Uterus (tissue), 2 donors: Measurements from ENCODE around the gene SMAD6.

Experiments
- POLR2A ChIP-seq, 2 donors: fragments of 450-650 bp; IDR thresholded peaks; one replicate each; pipeline ENCODE4 v1.6.1; 2016; ENCODE audit warnings: antibody characterized with exemption in 2 of 2, mild to moderate bottlenecking in 1 of 2, moderate library complexity in 1 of 2
- TF ChIP-seq, protein P1 (sequence below), 4 experiments: fragments of 200-600 bp in 2 of 4; fragments of 450-650 bp in 2 of 4; sonication (generic) in 2 of 4; IDR thresholded peaks; one replicate each; pipeline ENCODE4 v1.5.1; 2016 to 2019; ENCODE audit warnings: antibody characterized with exemption in 4 of 4, mild to moderate bottlenecking in 2 of 4, moderate library complexity in 1 of 4

DNA sequence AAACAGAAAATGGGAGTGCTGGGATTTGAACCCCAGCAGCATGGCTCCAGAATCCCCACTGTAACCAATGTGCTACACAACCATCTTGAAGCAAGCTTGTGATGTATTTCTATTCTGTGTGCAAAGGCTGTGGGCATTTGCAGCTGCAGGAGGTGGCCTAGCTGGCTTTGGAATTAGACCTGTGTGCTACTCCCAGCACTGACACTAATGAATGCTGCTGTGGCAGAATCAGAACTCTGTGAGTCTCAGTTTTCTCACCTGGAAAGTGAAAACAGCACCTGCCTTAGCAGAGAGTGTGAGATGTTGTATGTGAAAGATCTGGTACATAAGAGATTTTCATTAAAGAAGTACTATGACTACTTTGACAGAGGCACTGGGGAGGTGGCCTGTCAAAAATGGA lies 21.5 kb upstream of the SMAD6 start:
- TF ChIP-seq, protein P1, sequence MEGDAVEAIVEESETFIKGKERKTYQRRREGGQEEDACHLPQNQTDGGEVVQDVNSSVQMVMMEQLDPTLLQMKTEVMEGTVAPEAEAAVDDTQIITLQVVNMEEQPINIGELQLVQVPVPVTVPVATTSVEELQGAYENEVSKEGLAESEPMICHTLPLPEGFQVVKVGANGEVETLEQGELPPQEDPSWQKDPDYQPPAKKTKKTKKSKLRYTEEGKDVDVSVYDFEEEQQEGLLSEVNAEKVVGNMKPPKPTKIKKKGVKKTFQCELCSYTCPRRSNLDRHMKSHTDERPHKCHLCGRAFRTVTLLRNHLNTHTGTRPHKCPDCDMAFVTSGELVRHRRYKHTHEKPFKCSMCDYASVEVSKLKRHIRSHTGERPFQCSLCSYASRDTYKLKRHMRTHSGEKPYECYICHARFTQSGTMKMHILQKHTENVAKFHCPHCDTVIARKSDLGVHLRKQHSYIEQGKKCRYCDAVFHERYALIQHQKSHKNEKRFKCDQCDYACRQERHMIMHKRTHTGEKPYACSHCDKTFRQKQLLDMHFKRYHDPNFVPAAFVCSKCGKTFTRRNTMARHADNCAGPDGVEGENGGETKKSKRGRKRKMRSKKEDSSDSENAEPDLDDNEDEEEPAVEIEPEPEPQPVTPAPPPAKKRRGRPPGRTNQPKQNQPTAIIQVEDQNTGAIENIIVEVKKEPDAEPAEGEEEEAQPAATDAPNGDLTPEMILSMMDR (IDR thresholded peaks at IDR 0.05): no peak
- no peak for TF ChIP-seq POLR2A (IDR thresholded peaks at IDR 0.05)
